Endodermal cell (in vitro differentiated cells): Measurements from ENCODE around the gene CD164. TPM values are rescaled to one million over a fixed set of nuclear protein-coding genes. Genes with fewer than 3 reads are reported as not detected.
"Not testable (repeated sequence)": the region's sequence is repeated elsewhere in the genome, so short reads cannot be mapped to it uniquely, and the experiment has no call there.

ENCODE experiments used
- DNase-seq: peaks from one replicate; pipeline ENCODE4 v3.0.0-alpha.2; 2017
- H3K27ac ChIP-seq: 2 replicates; pipeline ENCODE4 v1.5.1; 2013; ENCODE audit warnings: mild to moderate bottlenecking, low read depth, low read length, moderate library complexity
- H3K27me3 ChIP-seq: 2 replicates; pipeline ENCODE4 v1.6.1; 2013; ENCODE audit warnings: mild to moderate bottlenecking, low read length, moderate library complexity; ENCODE audit not compliant: insufficient read depth, control insufficient read depth, poor library complexity, severe bottlenecking
- H3K36me3 ChIP-seq: 2 replicates; pipeline ENCODE4 v1.7.0; 2013; ENCODE audit warnings: mild to moderate bottlenecking, low read length, moderate library complexity; ENCODE audit not compliant: control insufficient read depth, insufficient read depth
- H3K4me1 ChIP-seq: one replicate; pipeline ENCODE4 v1.7.0; 2013; ENCODE audit warnings: low read length; ENCODE audit not compliant: control insufficient read depth, insufficient read depth
- H3K4me3 ChIP-seq: 2 replicates; pipeline ENCODE4 v1.5.1; 2013; ENCODE audit warnings: mild to moderate bottlenecking, low read length, moderate library complexity
- H3K9ac ChIP-seq: 2 replicates; pipeline ENCODE4 v1.6.1; 2013; ENCODE audit warnings: mild to moderate bottlenecking, low read length, moderate library complexity; ENCODE audit not compliant: poor library complexity, severe bottlenecking; ENCODE audit errors: extremely low read depth
- H3K9me3 ChIP-seq: 2 replicates; pipeline ENCODE4 v1.6.1; 2013; ENCODE audit warnings: mild to moderate bottlenecking, low read length, moderate library complexity; ENCODE audit not compliant: control insufficient read depth
- H3K27ac Mint-ChIP-seq: 2 replicates; pipeline ENCODE4 v1.8.0; 2020; ENCODE audit warnings: mixed read lengths
- H3K27me3 Mint-ChIP-seq: 2 replicates; pipeline ENCODE4 v1.8.0; 2021; ENCODE audit warnings: mild to moderate bottlenecking, mixed read lengths; ENCODE audit not compliant: insufficient read depth
- H3K36me3 Mint-ChIP-seq: 2 replicates; pipeline ENCODE4 v1.8.0; 2020; ENCODE audit warnings: low read depth, mixed read lengths
- H3K4me1 Mint-ChIP-seq: 2 replicates; pipeline ENCODE4 v1.8.0; 2020; ENCODE audit warnings: mixed read lengths
- H3K4me3 Mint-ChIP-seq: 2 replicates; pipeline ENCODE4 v1.8.0; 2020; ENCODE audit warnings: mild to moderate bottlenecking, moderate library complexity, mixed read lengths
- H3K9me3 Mint-ChIP-seq: 2 replicates; pipeline ENCODE4 v1.8.0; 2020; ENCODE audit warnings: mild to moderate bottlenecking, mixed read lengths
- WGBS, 2 experiments: methylation state at CpG; one replicate each; pipeline versions ENCODE4 v1.1.5 to v1.1.7; 2013; ENCODE audit warnings: missing lambda C conversion rate in 2 of 2, mixed read lengths in 1 of 2; ENCODE audit not compliant: insufficient coverage in 1 of 2, insufficient read length in 1 of 2; 5-methylcytosine and 5-hydroxymethylcytosine counted together
- total RNA-seq, 2 donors: library from RNA; stranded (reverse); fragmentation: NEBNext Ultra II Directional in 1 of 2; extraction: Animal tissue kit (Norgen Biotek cat#: 25700) in 1 of 2; gene quantifications; 2 replicates in 1 of 2; 3 replicates in 1 of 2; pipeline ENCODE4 v1.2.1, GENCODE V29; 2021
- TF ChIP-seq, protein P1 (sequence below): fragments of 200-600 bp; sonication (generic); conservative IDR thresholded peaks from 2 replicates; pipeline ENCODE4 v1.5.0; 2021; ENCODE audit warnings: antibody characterized with exemption, mild to moderate bottlenecking

The CD164 gene
- total RNA-seq, 2 donors from 2014 or later = 120 to 126 TPM

DNA sequence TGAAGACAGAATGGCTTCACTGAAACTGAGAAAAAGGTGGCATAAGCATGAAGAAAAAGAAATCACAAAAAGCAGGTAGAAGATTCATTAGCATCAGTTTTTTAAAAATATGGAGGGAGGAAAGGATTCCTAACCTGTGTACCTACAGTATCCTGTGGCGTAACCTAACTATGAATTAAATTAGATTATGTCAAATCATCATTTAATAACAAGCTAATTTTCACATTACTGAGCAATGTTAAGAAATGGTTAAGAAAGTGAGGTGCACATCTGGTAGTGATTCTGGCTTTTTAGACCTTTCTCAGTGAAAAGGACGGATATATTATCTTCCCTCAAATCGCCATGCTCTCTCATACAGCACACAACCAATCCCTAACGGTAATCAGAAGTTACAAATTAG, 12.5 kb downstream of the CD164 start:
- no peak overlapping the region for H3K27ac Mint-ChIP-seq
- no peak overlapping the region for H3K4me3 Mint-ChIP-seq
- H3K27ac ChIP-seq = no peak overlapping the region
- DNase-seq = no peak
- no peak overlapping the region for H3K9ac ChIP-seq
- H3K27me3 Mint-ChIP-seq = no peaks in the 10 kb centered on the region
- no peaks in the 10 kb centered on the region for H3K4me1 Mint-ChIP-seq
- no peaks in the 10 kb centered on the region for H3K4me1 ChIP-seq
- peaks cover 4% of the 10 kb centered on the region for H3K9me3 ChIP-seq
- peaks cover 94% of the 10 kb centered on the region for H3K36me3 ChIP-seq
- TF ChIP-seq, protein P1, sequence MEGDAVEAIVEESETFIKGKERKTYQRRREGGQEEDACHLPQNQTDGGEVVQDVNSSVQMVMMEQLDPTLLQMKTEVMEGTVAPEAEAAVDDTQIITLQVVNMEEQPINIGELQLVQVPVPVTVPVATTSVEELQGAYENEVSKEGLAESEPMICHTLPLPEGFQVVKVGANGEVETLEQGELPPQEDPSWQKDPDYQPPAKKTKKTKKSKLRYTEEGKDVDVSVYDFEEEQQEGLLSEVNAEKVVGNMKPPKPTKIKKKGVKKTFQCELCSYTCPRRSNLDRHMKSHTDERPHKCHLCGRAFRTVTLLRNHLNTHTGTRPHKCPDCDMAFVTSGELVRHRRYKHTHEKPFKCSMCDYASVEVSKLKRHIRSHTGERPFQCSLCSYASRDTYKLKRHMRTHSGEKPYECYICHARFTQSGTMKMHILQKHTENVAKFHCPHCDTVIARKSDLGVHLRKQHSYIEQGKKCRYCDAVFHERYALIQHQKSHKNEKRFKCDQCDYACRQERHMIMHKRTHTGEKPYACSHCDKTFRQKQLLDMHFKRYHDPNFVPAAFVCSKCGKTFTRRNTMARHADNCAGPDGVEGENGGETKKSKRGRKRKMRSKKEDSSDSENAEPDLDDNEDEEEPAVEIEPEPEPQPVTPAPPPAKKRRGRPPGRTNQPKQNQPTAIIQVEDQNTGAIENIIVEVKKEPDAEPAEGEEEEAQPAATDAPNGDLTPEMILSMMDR = no peak
- H3K36me3 Mint-ChIP-seq = peaks cover 71% of the 10 kb centered on the region
- 88% methylated on average over 3 of the region's 4 CpGs; no CpG with 5 or more reads in 1 of the 2 experiments for WGBS, 2 experiments
- H3K9me3 Mint-ChIP-seq = peaks cover 3% of the 10 kb centered on the region
- no peaks in the 10 kb centered on the region for H3K27me3 ChIP-seq
- no peak overlapping the region for H3K4me3 ChIP-seq

DNA sequence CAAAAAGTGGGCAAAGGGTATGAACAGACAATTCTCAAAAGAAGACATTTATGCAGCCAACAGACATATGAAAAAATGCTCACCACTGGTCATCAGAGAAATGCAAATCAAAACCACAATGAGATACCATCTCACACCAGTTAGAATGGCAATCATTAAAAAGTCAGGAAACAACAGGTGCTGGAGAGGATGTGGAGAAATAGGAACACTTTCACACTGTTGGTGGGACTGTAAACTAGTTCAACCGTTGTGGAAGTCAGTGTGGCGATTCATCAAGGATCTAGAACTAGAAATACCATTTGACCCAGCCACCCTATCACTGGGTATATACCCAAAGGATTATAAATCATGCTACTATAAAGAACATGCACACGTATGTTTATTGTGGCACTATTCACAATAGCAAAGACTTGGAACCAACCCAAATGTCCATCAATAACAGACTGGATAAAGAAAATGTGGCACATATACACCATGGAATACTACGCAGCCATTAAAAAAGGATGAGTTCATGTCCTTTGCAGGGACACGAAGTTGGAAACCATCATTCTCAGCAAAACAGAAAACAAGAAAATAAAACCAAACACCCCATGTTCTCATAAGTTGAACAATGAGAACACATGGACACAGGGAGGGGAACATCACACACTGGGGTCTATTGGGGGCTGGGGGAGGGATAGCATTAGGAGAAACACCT, 17.7 kb downstream of the CD164 start:
- H3K4me3 ChIP-seq, H3K4me3 Mint-ChIP-seq, H3K27ac ChIP-seq, DNase-seq, H3K27me3 ChIP-seq, H3K9ac ChIP-seq, H3K9me3 ChIP-seq, H3K4me1 Mint-ChIP-seq, H3K27me3 Mint-ChIP-seq, H3K4me1 ChIP-seq, H3K27ac Mint-ChIP-seq: not testable (repeated sequence)
- peaks cover 79% of the 10 kb centered on the region for H3K36me3 ChIP-seq
- H3K9me3 Mint-ChIP-seq = peaks cover 13% of the 10 kb centered on the region
- 96 to 97% methylated on average over 2 to 5 of the region's 5 CpGs for whole genome bisulfite sequencing, 2 experiments
- H3K36me3 Mint-ChIP-seq = peaks cover 86% of the 10 kb centered on the region

DNA sequence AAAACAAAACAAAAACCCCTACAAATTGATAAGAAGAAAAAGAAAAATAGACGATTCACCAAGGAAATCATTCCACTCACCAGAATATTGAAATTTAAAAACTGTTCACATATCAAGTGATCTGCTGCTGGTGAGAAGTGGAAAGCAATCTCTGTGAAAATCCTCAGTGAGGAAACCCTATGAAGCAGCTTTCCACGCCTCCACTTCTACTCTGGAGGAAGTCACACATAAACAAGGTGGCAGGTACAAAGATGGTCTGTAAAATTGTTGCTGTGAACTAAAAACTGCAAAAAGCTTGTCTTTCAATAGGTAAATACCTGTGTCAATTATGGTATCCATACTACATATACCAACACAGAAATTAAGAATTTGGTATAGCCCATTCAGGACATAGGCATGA, 18.5 kb downstream of the CD164 start:
- Mint-ChIP-seq H3K27me3 (no peaks in the 10 kb centered on the region), H3K4me3 (no peak overlapping the region)
- TF ChIP-seq, protein P1 = no peak

More for the DNA sequence above, 18.5 kb downstream of the CD164 start:
- no peak for DNase-seq
- WGBS, 2 experiments = 85 to 100% methylated on average over 1 of the region's 2 CpGs
- H3K27me3 ChIP-seq = no peaks in the 10 kb centered on the region
- Mint-ChIP-seq H3K4me1 (no peaks in the 10 kb centered on the region), H3K36me3 (peaks cover 90% of the 10 kb centered on the region), H3K9me3 (peaks cover 13% of the 10 kb centered on the region), H3K27ac (no peak overlapping the region)
- H3K9ac ChIP-seq = no peak overlapping the region
- no peak overlapping the region for H3K27ac ChIP-seq
- no peaks in the 10 kb centered on the region for H3K4me1 ChIP-seq
- peaks cover 9% of the 10 kb centered on the region for H3K9me3 ChIP-seq
- no peak overlapping the region for H3K4me3 ChIP-seq
- H3K36me3 ChIP-seq = peaks cover 71% of the 10 kb centered on the region
